GM23338 (cell line): ENCODE results near the gene RBM19. TPM values are rescaled to one million over a fixed set of nuclear protein-coding genes. Genes with fewer than 3 reads are reported as not detected.

Source experiments
- ATAC-seq: fragments of 200-7000 bp; cut with Tn5 transposase; 3 replicates; pipeline ENCODE4 v1.9.1; 2020
- DNase-seq: peaks from one replicate; pipeline ENCODE4 v3.0.0-alpha.2; 2015; ENCODE audit warnings: low spot score
- H2AFZ ChIP-seq: fragments of 200-600 bp; sonication (generic); 2 replicates; pipeline ENCODE4 v1.8.0; 2016; ENCODE audit warnings: antibody characterized with exemption, mild to moderate bottlenecking, moderate library complexity
- H3F3A ChIP-seq: fragments of 200-600 bp; sonication (generic); replicated peaks from 2 replicates; pipeline ENCODE4 v1.8.0; 2017; ENCODE audit warnings: antibody characterized with exemption, mixed run types, low read depth
- H3K27ac ChIP-seq: fragments of 200-600 bp; sonication (generic); 2 replicates; pipeline ENCODE4 v1.6.1; 2016; ENCODE audit warnings: low read depth
- H3K27me3 ChIP-seq: fragments of 200-600 bp; sonication (generic); 2 replicates; pipeline ENCODE4 v1.8.0; 2016; ENCODE audit warnings: mild to moderate bottlenecking, mixed run types, moderate library complexity; ENCODE audit not compliant: insufficient read depth
- H3K36me3 ChIP-seq: fragments of 200-600 bp; sonication (generic); 2 replicates; pipeline ENCODE4 v1.8.0; 2016; ENCODE audit warnings: mild to moderate bottlenecking; ENCODE audit not compliant: insufficient read depth
- H3K4me1 ChIP-seq: fragments of 200-600 bp; sonication (generic); 2 replicates; pipeline ENCODE4 v1.8.0; 2016; ENCODE audit warnings: mild to moderate bottlenecking, moderate library complexity; ENCODE audit not compliant: insufficient read depth
- H3K4me2 ChIP-seq: fragments of 200-600 bp; sonication (generic); 2 replicates; pipeline ENCODE4 v1.7.1; 2017; ENCODE audit warnings: mixed run types
- H3K4me3 ChIP-seq: fragments of 200-600 bp; sonication (generic); 2 replicates; pipeline ENCODE4 v1.6.1; 2016; ENCODE audit warnings: mixed run types
- H3K79me2 ChIP-seq: fragments of 200-600 bp; sonication (generic); replicated peaks from 2 replicates; pipeline ENCODE4 v1.8.0; 2017; ENCODE audit warnings: mild to moderate bottlenecking; ENCODE audit not compliant: insufficient read depth
- H3K9me2 ChIP-seq: fragments of 200-600 bp; sonication (generic); 2 replicates; pipeline ENCODE4 v1.8.0; 2017; ENCODE audit not compliant: insufficient read depth
- H4K20me1 ChIP-seq: fragments of 200-600 bp; sonication (generic); replicated peaks from 2 replicates; pipeline ENCODE4 v1.8.0; 2017; ENCODE audit warnings: mild to moderate bottlenecking; ENCODE audit not compliant: insufficient read depth
- H3K27ac Mint-ChIP-seq: 2 replicates; pipeline ENCODE4 v1.8.0; 2020; ENCODE audit warnings: inconsistent platforms, mild to moderate bottlenecking, moderate library complexity, mixed read lengths
- H3K27me3 Mint-ChIP-seq: 3 replicates; pipeline ENCODE4 v1.8.0; 2022; ENCODE audit warnings: low read depth, mild to moderate bottlenecking, moderate library complexity, mixed read lengths, inconsistent platforms; ENCODE audit not compliant: insufficient read depth, poor library complexity
- H3K36me3 Mint-ChIP-seq: 3 replicates; pipeline ENCODE4 v1.8.0; 2021; ENCODE audit warnings: low read depth, mild to moderate bottlenecking, inconsistent platforms, moderate library complexity, mixed read lengths
- H3K4me1 Mint-ChIP-seq: 3 replicates; pipeline ENCODE4 v1.8.0; 2020; ENCODE audit warnings: mild to moderate bottlenecking, inconsistent platforms, mixed read lengths
- H3K4me3 Mint-ChIP-seq: 3 replicates; pipeline ENCODE4 v1.8.0; 2021; ENCODE audit warnings: moderate library complexity, mild to moderate bottlenecking, inconsistent platforms, mixed read lengths
- H3K9me3 Mint-ChIP-seq: 3 replicates; pipeline ENCODE4 v1.8.0; 2020; ENCODE audit warnings: moderate library complexity, mild to moderate bottlenecking, inconsistent platforms, mixed read lengths
- EZH2 ChIP-seq: fragments of 200-600 bp; sonication (generic); IDR thresholded peaks from one replicate; pipeline ENCODE4 v1.8.0; 2017; ENCODE audit warnings: antibody characterized with exemption, mild to moderate bottlenecking, low read depth; ENCODE audit not compliant: unreplicated experiment
- JUNB ChIP-seq: IDR thresholded peaks from one replicate; pipeline ENCODE4 v1.6.1; 2016; ENCODE audit warnings: antibody characterized with exemption; ENCODE audit not compliant: unreplicated experiment
- polyA plus RNA-seq: library from polyadenylated mRNA; unstranded; fragments of >200 nt; fragmentation: Nextera tagmentation; extraction: Ambion mirVana; gene quantifications from 2 replicates; pipeline ENCODE4 v1.2.1, GENCODE V29; 2016
- total RNA-seq: library from RNA; depleted of rRNA; stranded (reverse); fragments of >200 nt; shearing (Covaris generic); gene quantifications from 2 replicates; pipeline ENCODE4 v1.2.3, GENCODE V29; 2014
- TF ChIP-seq, protein P1 (sequence below): fragments of 250-450 bp; sonication (Bioruptor Pico); IDR thresholded peaks from 2 replicates; pipeline ENCODE4 v1.5.0; 2020; ENCODE audit warnings: mild to moderate bottlenecking, moderate library complexity

Gene RBM19
- total and polyA plus RNA-seq, 2 experiments from 2014 or later = 43.4 to 56.7 TPM

DNA sequence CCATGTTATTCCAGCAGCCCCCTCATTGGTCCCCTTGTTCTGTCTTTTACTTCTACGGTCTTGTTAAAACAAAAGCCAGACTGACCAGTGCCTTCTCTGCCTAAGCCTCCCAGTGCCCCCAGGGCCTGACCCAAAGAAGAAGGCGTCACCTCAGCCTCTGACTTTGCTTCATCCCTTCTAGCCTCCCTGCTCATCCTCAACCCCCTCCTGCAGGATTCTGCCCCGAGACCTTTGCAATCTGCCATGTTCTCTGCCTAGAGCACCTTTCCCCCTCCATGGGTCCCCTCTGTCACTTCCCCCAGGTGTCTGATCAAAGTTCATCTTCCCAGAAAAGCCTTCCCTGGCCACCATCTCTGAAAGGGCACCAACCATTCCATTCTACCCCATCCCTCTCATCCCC lies 7.9 kb upstream of the RBM19 start:
- Histone ChIP-seq H2AFZ (no peak overlapping the region), H3K36me3 (no peaks in the 10 kb centered on the region), H3F3A (no peaks in the 10 kb centered on the region), H3K9me2 (peaks cover 6% of the 10 kb centered on the region), H3K27me3 (no peaks in the 10 kb centered on the region), H3K4me1 (no peaks in the 10 kb centered on the region), H3K27ac (no peak overlapping the region), H3K4me3 (no peak overlapping the region), H3K4me2 (no peak overlapping the region), H3K79me2 (no peaks in the 10 kb centered on the region), H4K20me1 (no peaks in the 10 kb centered on the region)
- no peak for TF ChIP-seq EZH2
- H3K4me1 Mint-ChIP-seq = no peaks in the 10 kb centered on the region
- H3K27me3 Mint-ChIP-seq = peaks cover 5% of the 10 kb centered on the region
- no peaks in the 10 kb centered on the region for H3K36me3 Mint-ChIP-seq
- DNase-seq (no peak), ATAC-seq (no peak)
- no peaks in the 10 kb centered on the region for H3K9me3 Mint-ChIP-seq
- H3K27ac Mint-ChIP-seq = no peak overlapping the region
- no peak overlapping the region for H3K4me3 Mint-ChIP-seq

DNA sequence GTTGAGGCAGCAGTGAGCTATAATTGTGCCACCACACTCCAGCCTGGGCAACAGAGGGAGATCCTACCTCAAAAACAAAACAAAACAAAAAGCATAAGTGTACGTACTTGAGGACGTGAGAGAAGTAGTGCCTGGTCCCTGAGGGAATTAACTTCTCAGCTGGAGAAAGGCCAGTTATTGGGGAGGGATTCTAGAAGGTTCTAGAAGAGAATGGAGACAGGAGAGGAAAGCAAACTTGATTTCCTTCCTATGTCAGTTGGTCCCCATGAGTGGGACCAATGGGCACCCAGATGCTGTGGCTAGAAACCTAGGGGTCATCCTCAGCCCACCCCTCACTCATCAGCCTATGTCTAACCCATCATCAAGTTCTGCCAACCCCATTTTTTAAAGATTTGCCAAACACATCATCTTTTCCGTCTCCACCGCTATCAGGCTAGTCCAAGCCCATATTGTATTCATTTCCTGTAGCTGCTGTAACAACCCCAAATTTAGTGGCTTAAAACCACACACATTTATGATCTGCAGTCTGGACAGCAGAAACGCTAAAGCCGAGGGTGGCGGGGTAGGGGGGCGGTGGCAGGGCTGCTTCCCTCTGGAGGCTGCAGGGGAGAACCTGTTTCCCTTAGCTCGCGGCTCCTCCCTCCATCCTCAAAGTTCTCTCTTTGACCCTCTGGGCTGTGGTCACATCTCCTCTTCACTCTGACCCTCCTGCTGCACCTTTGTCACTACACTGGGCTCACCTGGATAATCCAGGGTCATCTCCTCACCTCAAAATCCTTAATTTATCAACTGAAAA lies 7.2 kb upstream of the RBM19 start:
- DNase-seq (no peak), ATAC-seq (no peak)
- Mint-ChIP-seq H3K27ac (no peak overlapping the region), H3K4me1 (no peaks in the 10 kb centered on the region), H3K4me3 (no peak overlapping the region), H3K36me3 (no peaks in the 10 kb centered on the region), H3K9me3 (no peaks in the 10 kb centered on the region), H3K27me3 (peaks cover 5% of the 10 kb centered on the region)
- Histone ChIP-seq H3K27ac (no peak overlapping the region), H4K20me1 (no peaks in the 10 kb centered on the region), H3K4me1 (no peaks in the 10 kb centered on the region), H3K36me3 (no peaks in the 10 kb centered on the region), H3K79me2 (no peaks in the 10 kb centered on the region), H3K9me2 (peaks cover 6% of the 10 kb centered on the region), H3F3A (no peaks in the 10 kb centered on the region), H3K4me3 (no peak overlapping the region), H3K27me3 (no peaks in the 10 kb centered on the region), H3K4me2 (no peak overlapping the region), H2AFZ (no peak overlapping the region)
- TF ChIP-seq, protein P1, sequence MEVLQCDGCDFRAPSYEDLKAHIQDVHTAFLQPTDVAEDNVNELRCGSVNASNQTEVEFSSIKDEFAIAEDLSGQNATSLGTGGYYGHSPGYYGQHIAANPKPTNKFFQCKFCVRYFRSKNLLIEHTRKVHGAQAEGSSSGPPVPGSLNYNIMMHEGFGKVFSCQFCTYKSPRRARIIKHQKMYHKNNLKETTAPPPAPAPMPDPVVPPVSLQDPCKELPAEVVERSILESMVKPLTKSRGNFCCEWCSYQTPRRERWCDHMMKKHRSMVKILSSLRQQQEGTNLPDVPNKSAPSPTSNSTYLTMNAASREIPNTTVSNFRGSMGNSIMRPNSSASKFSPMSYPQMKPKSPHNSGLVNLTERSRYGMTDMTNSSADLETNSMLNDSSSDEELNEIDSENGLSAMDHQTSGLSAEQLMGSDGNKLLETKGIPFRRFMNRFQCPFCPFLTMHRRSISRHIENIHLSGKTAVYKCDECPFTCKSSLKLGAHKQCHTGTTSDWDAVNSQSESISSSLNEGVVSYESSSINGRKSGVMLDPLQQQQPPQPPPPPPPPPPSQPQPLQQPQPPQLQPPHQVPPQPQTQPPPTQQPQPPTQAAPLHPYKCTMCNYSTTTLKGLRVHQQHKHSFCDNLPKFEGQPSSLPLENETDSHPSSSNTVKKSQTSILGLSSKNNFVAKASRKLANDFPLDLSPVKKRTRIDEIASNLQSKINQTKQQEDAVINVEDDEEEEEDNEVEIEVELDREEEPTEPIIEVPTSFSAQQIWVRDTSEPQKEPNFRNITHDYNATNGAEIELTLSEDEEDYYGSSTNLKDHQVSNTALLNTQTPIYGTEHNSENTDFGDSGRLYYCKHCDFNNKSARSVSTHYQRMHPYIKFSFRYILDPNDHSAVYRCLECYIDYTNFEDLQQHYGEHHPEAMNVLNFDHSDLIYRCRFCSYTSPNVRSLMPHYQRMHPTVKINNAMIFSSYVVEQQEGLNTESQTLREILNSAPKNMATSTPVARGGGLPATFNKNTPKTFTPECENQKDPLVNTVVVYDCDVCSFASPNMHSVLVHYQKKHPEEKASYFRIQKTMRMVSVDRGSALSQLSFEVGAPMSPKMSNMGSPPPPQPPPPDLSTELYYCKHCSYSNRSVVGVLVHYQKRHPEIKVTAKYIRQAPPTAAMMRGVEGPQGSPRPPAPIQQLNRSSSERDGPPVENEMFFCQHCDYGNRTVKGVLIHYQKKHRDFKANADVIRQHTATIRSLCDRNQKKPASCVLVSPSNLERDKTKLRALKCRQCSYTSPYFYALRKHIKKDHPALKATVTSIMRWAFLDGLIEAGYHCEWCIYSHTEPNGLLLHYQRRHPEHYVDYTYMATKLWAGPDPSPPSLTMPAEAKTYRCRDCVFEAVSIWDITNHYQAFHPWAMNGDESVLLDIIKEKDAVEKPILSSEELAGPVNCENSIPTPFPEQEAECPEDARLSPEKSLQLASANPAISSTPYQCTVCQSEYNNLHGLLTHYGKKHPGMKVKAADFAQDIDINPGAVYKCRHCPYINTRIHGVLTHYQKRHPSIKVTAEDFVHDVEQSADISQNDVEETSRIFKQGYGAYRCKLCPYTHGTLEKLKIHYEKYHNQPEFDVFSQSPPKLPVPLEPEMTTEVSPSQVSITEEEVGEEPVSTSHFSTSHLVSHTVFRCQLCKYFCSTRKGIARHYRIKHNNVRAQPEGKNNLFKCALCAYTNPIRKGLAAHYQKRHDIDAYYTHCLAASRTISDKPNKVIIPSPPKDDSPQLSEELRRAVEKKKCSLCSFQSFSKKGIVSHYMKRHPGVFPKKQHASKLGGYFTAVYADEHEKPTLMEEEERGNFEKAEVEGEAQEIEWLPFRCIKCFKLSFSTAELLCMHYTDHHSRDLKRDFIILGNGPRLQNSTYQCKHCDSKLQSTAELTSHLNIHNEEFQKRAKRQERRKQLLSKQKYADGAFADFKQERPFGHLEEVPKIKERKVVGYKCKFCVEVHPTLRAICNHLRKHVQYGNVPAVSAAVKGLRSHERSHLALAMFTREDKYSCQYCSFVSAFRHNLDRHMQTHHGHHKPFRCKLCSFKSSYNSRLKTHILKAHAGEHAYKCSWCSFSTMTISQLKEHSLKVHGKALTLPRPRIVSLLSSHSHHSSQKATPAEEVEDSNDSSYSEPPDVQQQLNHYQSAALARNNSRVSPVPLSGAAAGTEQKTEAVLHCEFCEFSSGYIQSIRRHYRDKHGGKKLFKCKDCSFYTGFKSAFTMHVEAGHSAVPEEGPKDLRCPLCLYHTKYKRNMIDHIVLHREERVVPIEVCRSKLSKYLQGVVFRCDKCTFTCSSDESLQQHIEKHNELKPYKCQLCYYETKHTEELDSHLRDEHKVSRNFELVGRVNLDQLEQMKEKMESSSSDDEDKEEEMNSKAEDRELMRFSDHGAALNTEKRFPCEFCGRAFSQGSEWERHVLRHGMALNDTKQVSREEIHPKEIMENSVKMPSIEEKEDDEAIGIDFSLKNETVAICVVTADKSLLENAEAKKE (CRISPR knock-in tag) = no peak
- TF ChIP-seq JUNB = no peak
